A673 (cell line): ENCODE results near the gene CDC20B. TPM values are rescaled to one million over a fixed set of nuclear protein-coding genes. Genes with fewer than 3 reads are reported as not detected.

ENCODE experiments used
- Bru-seq: library from RNA; stranded (reverse); fragments of 400-500 nt; gene quantifications from one replicate; lab custom pipeline; 2021; lab: Mats Ljungman, UMichigan
- BruChase-seq, 2 experiments: library from RNA; stranded (reverse); fragments of 400-500 nt; gene quantifications; one replicate each; lab custom pipeline; 2021; lab: Mats Ljungman, UMichigan
- BruUV-seq: library from RNA; stranded (reverse); fragments of 400-500 nt; replicated peaks from 2 replicates; lab custom pipeline; 2021; lab: Mats Ljungman, UMichigan
- CTCF ChIA-PET: fragments of 300-600 bp; sonication (Branson Sonifier 250); formaldehyde crosslinking; loops from one replicate; lab custom pipeline; 2022; ENCODE audit warnings: antibody characterized with exemption; lab: Charles Lee
- POLR2A ChIA-PET: fragments of 300-600 bp; sonication (Branson Sonifier 250); formaldehyde crosslinking; loops from one replicate; lab custom pipeline; 2022; ENCODE audit warnings: antibody characterized with exemption; ENCODE audit not compliant: low non-redundant PET; lab: Charles Lee
- DNase-seq: peaks from one replicate; pipeline ENCODE4 v3.0.0-alpha.2; 2015; ENCODE audit warnings: low spot score
- H3K27ac ChIP-seq: fragments of 200-600 bp; sonication (generic); 2 replicates; pipeline ENCODE4 v1.5.1; 2016; ENCODE audit warnings: mixed run types, low read depth, mild to moderate bottlenecking, mixed read lengths, antibody characterized with exemption, low read length; ENCODE audit not compliant: poor library complexity, severe bottlenecking
- H3K27me3 ChIP-seq: fragments of 200-600 bp; sonication (generic); replicated peaks from 2 replicates; pipeline ENCODE4 v1.6.1; 2017; ENCODE audit warnings: mixed run types, low read depth, mild to moderate bottlenecking, mixed read lengths, antibody characterized with exemption, low read length; ENCODE audit not compliant: insufficient read depth, poor library complexity
- H3K36me3 ChIP-seq: fragments of 200-600 bp; sonication (generic); 2 replicates; pipeline ENCODE4 v1.6.1; 2016; ENCODE audit warnings: mixed run types, mild to moderate bottlenecking, mixed read lengths, antibody characterized with exemption, low read length; ENCODE audit not compliant: insufficient read depth, poor library complexity, severe bottlenecking
- H3K4me1 ChIP-seq: fragments of 200-600 bp; sonication (generic); 2 replicates; pipeline ENCODE4 v1.6.1; 2017; ENCODE audit warnings: mixed run types, mild to moderate bottlenecking, mixed read lengths, antibody characterized with exemption, low read length; ENCODE audit not compliant: insufficient read depth, poor library complexity, severe bottlenecking
- H3K4me3 ChIP-seq: fragments of 200-600 bp; sonication (generic); 2 replicates; pipeline ENCODE4 v1.5.1; 2016; ENCODE audit warnings: low read depth, mixed run types, mild to moderate bottlenecking, mixed read lengths, low read length; ENCODE audit not compliant: poor library complexity, severe bottlenecking
- H3K9me3 ChIP-seq: fragments of 200-600 bp; sonication (generic); 2 replicates; pipeline ENCODE4 v1.6.1; 2016; ENCODE audit warnings: mixed run types, low read depth, mild to moderate bottlenecking, mixed read lengths, antibody characterized with exemption, low read length; ENCODE audit not compliant: poor library complexity, severe bottlenecking
- CTCF ChIP-seq: fragments of 300-800, 200-600 bp; sonication (generic); conservative IDR thresholded peaks from 2 replicates; pipeline ENCODE4 v1.5.1; 2017; ENCODE audit warnings: low read depth, mild to moderate bottlenecking, antibody characterized with exemption, low read length, moderate library complexity, mixed read lengths
- EZH2 ChIP-seq: fragments of 200-600 bp; sonication (generic); IDR thresholded peaks from 2 replicates; pipeline ENCODE4 v1.6.1; 2017; ENCODE audit warnings: borderline replicate concordance, low read depth, mild to moderate bottlenecking, mixed read lengths, antibody characterized with exemption, low read length; ENCODE audit not compliant: poor library complexity, severe bottlenecking
- intact Hi-C: fragments of 100-400 bp; cut with micrococcal nuclease; formaldehyde crosslinking; loops from one replicate; pipeline ENCODE4 v1.10.0; 2022; ENCODE audit not compliant: unreplicated experiment
- long read RNA-seq: library from polyadenylated mRNA; stranded (forward); transcript quantifications from one replicate; pipeline ENCODE4 v2.0.0, GENCODE V29; 2022
- total RNA-seq: library from RNA; stranded (reverse); gene quantifications from 2 replicates; pipeline ENCODE4 v1.2.3, GENCODE V29; 2021

The CDC20B gene
- total RNA-seq (not detected in 2 replicates), Bru-seq, nascent RNA (percentile 13 among the genes with signal in this experiment), BruChase-seq, experiment 1, labeled RNA remaining after a 2-hour chase (percentile 7 among the genes with signal in this experiment), BruChase-seq, experiment 2, labeled RNA remaining after a 6-hour chase (percentile 1 among the genes with signal in this experiment)
- long read RNA-seq, result 0 reads

GRCh38 chr5:55172937-55173686 lies at the start of gene CDC20B:
CDC20B (minus strand) TSS chr5:55173177; CDS start chr5:55173000, 177 bp downstream.
- CTCF ChIA-PET, result interaction anchor here (0.7 kb wide), 1 partner anchor 301 kb away, joined by 3 read pairs; no protein-coding TSS in a partner anchor
- Histone ChIP-seq H3K27me3 (peaks cover 23% of the 10 kb centered on the region), H3K4me3 (peak within 1 kb of the TSS; percentile 48), H3K27ac (no peak within 1 kb of the TSS), H3K4me1 (peaks cover 24% of the 10 kb centered on the region), H3K9me3 (no peaks in the 10 kb centered on the region), H3K36me3 (no peaks in the 10 kb centered on the region)
- TF ChIP-seq CTCF (no peak), EZH2 (no peak)
- peak; percentile 86 for DNase-seq
- intact Hi-C loops, result loop anchor here (2.0 to 5.0 kb wide), 4 partner anchors 54 to 1092 kb away; partner anchors contain the start of gene MCIDAS
- no TSS peak for BruUV-seq
- POLR2A ChIA-PET, result no interaction called here

- Histone ChIP-seq H3K27ac (no peak overlapping the region), H3K27me3 (no peaks in the 10 kb centered on the region), H3K9me3 (no peaks in the 10 kb centered on the region), H3K4me3 (no peak overlapping the region), H3K4me1 (no peaks in the 10 kb centered on the region), H3K36me3 (no peaks in the 10 kb centered on the region)
- TF ChIP-seq EZH2, result no peak
- no peak for TF ChIP-seq CTCF
- ChIA-PET POLR2A (no interaction called here), CTCF (no interaction called here)
- no peak for DNase-seq
- BruUV-seq, result no TSS peak
- intact Hi-C loops, result no loop called here
Measured at GRCh38 chr5:55222092-55222984, 49.4 kb upstream of the CDC20B start.
